ENCODE measurements around the gene IGF1R.
A peak's percentile ranks its signal among the peaks of the same experiment; 100 is the strongest.

Gene IGF1R

DNA sequence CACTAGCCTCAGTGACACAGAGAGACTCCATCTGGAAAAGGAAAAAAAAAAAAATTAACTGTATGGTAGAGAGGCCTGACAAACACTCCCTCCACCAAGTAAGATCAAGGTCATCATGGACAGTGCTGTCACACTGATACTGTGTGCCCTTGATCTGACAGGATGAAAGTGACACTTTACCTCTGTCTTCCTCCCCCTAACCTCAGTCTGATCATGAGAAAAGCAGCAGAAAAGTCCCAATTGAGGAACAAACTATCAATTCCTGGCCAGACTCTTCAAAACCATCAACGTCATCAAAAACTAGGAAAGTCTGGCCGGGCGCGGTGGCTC lies 332.5 kb downstream of the IGF1R start:
- no peak overlapping the region for H3K27ac ChIP-seq
- H3K4me1 ChIP-seq: peaks cover 4 to 46% (median 17%) of the 10 kb centered on the region in 10 experiments; a peak in 16 of 20 replicates
- H3K9me3 ChIP-seq (replicated peaks in 1 of 11): peaks cover 7 to 22% (median 9%) of the 10 kb centered on the region in 11 experiments
- peak overlapping the region in 6 of 11 experiments; percentile 0 to 24 (median 11); a peak in 2 of 22 replicates for H3K4me2 ChIP-seq
- no peak overlapping the region for H3K9ac ChIP-seq
- H4K20me1 ChIP-seq: no peaks in the 10 kb centered on the region
- no peak for TF ChIP-seq Cebpa-rat (IDR thresholded peaks at IDR 0.05)
- no peak overlapping the region for H3K4me3 ChIP-seq
- H3K36me3 ChIP-seq: no peaks in the 10 kb centered on the region
- H3K27me3 ChIP-seq: no peaks in the 10 kb centered on the region

DNA sequence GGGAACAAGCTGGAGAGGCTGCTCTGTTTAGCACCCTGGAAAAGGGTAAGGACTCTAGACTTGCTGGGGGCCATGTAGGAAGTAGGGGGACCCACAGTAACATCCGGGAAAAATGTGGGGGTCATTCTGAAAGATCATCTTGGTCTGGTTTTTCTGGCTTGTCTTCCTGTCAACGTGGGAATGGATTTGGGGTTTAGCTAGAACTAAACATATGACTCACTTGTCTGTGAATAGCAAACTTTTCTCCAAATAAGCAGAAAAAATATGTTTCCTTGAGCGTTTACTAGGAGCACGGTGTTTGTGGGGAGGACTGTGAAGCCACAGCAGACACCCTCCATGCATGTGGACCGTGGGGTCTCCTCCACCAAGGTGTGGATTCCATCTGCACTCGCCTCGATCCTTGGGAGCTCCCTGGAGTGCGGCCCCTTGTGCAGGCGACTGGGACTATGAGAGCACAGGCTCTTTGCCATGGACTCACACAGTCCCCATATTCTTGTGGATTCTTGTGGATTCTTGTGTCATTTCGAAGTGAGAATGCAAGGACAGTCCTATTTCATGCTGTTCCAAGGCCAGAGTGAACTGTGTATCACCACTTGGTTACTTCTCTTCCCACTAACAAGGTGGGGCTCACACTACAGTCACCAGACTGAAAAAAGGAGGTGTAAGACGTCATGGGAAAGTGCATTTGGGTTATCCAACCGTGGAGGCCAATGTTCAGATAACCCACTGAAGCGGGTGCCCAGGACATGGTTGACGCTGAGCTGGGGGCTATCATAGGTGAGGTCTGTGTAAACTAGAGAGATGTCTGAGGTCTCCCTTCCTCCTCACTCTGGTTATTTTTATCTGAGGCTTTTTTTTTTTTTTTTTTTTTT lies 333.7 kb downstream of the IGF1R start:
- peak overlapping the region in 2 of 11 experiments; percentile 11 to 20; a peak in 2 of 22 replicates for H3K27ac ChIP-seq
- no peak overlapping the region for H3K4me3 ChIP-seq
- no peaks in the 10 kb centered on the region for H4K20me1 ChIP-seq
- peaks cover 4 to 46% (median 17%) of the 10 kb centered on the region in 10 experiments; a peak in 16 of 20 replicates for H3K4me1 ChIP-seq
- peaks cover 19 to 34% (median 22%) of the 10 kb centered on the region in 11 experiments for H3K9me3 ChIP-seq (replicated peaks in 1 of 11)
- no peak overlapping the region for H3K9ac ChIP-seq
- TF ChIP-seq Cebpa-rat (IDR thresholded peaks at IDR 0.05): no peak
- H3K4me2 ChIP-seq: peak overlapping the region in 5 of 11 experiments; percentile 2 to 78 (median 58); a peak in 9 of 22 replicates
- no peaks in the 10 kb centered on the region for H3K27me3 ChIP-seq
- H3K36me3 ChIP-seq: no peaks in the 10 kb centered on the region

DNA sequence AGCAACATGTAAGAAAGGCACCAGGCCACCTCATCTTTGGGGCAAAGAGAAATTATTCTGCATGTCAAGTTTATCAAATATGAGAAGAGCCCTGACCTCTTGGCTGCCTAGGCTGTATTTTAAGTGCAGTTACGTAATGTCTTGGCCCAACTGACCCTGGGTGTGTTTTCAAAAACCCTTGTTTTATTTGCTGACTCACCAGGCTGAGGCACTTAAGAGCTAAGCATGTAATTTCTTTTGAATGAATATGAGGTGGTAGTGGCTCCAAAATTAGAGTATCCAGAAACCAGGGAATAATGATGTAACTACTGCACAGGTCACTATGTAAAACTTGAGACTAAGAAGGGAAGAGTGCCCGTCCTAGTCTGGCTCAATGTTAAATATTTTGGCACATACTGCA lies 335.0 kb downstream of the IGF1R start:
- peak overlapping the region in 2 of 11 experiments; percentile 6 to 12; a peak in 3 of 22 replicates for H3K27ac ChIP-seq
- peaks cover 26 to 37% (median 33%) of the 10 kb centered on the region in 11 experiments for H3K9me3 ChIP-seq (replicated peaks in 1 of 11)
- H3K4me3 ChIP-seq: no peak overlapping the region
- H3K36me3 ChIP-seq: no peaks in the 10 kb centered on the region
- peaks cover 4 to 46% (median 17%) of the 10 kb centered on the region in 10 experiments; a peak in 16 of 20 replicates for H3K4me1 ChIP-seq
- H3K27me3 ChIP-seq: no peaks in the 10 kb centered on the region
- TF ChIP-seq Cebpa-rat (IDR thresholded peaks at IDR 0.05): 0 out of 22 replicates have a peak, but pooled peaks of 1 of the 11 experiments have one; percentile 34
- H3K9ac ChIP-seq: no peak overlapping the region; a peak in 1 of 22 replicates
- H4K20me1 ChIP-seq: no peaks in the 10 kb centered on the region
- peak overlapping the region in 5 of 11 experiments; percentile 52 to 78 (median 70); a peak in 9 of 22 replicates for H3K4me2 ChIP-seq

DNA sequence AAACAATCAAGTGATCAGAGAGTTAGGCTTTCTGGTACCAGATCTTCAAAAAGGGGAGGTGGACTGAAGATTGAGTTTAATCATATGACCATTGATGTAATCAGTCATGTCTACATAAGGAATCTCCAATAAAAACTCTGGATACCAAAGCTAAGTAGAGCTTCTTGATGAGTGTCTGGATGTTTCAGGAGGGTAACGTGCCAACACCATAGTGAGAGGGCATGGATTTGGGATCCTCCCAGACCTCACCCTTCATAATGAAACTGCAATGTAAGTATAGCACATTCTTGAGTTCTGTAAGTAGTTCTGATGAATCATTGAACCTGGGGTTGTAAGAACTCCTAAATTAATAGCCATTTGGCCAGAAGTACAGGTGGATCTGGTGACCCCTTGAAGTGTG lies 337.9 kb downstream of the IGF1R start:
- no peak overlapping the region for H3K9ac ChIP-seq
- H3K4me2 ChIP-seq: no peak overlapping the region
- peaks cover 26 to 43% (median 35%) of the 10 kb centered on the region in 11 experiments for H3K9me3 ChIP-seq (replicated peaks in 1 of 11)
- H3K36me3 ChIP-seq: no peaks in the 10 kb centered on the region
- H4K20me1 ChIP-seq: no peaks in the 10 kb centered on the region
- no peak for TF ChIP-seq Cebpa-rat (IDR thresholded peaks at IDR 0.05)
- H3K27ac ChIP-seq: no peak overlapping the region
- no peaks in the 10 kb centered on the region for H3K27me3 ChIP-seq
- H3K4me3 ChIP-seq: no peak overlapping the region
- H3K4me1 ChIP-seq: peaks cover 0 to 34% (median 12%) of the 10 kb centered on the region in 10 experiments; a peak in 11 of 20 replicates

DNA sequence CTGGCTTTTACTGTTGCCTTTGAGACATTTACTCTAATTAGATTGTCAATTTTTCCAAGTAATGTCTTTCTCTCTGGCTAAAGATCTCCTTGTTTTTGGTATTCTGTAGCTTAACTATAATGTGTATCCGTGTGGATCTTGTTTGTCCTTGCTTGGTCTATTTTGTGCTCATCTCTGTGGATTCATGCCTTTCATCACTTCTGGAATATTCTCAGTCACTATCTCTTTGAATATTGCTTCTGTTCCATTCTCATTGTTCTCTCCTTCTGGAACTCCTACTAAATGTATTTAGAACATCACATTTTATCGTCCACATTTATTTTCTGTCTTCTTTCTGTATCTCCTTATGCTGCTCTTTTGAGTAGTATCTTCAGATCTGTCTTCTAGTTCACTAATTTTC lies 346.6 kb downstream of the IGF1R start:
- TF ChIP-seq Cebpa-rat (IDR thresholded peaks at IDR 0.05): no peak
- H3K27ac ChIP-seq: no peak overlapping the region
- H3K4me1 ChIP-seq: peaks cover 0 to 15% (median 6%) of the 10 kb centered on the region in 10 experiments; a peak in 12 of 20 replicates
- H4K20me1 ChIP-seq: no peaks in the 10 kb centered on the region
- peaks cover 6 to 23% (median 15%) of the 10 kb centered on the region in 11 experiments; a peak in 21 of 22 replicates for H3K9me3 ChIP-seq (replicated peaks in 1 of 11)
- H3K9ac ChIP-seq: no peak overlapping the region
- no peak overlapping the region for H3K4me3 ChIP-seq
- H3K4me2 ChIP-seq: no peak overlapping the region
- no peaks in the 10 kb centered on the region for H3K27me3 ChIP-seq
- H3K36me3 ChIP-seq: no peaks in the 10 kb centered on the region

DNA sequence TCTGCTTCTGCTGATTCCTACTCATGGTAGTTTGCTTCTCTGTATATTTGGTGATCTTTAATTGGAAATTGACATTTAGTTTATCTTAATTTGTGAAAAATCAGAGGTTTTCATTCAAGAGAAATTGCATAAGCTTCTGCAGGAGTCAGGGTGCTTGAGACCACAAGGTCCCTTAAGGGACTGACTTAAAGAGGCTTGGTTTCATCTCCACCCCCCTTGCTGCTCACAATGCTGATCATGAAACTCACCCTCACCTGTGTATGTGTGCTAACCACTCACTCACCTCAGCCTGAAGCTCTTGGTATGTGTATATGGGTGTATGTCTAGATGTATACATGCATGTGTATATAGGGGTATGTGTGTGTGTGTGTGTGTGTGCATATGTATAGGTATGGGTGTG lies 347.8 kb downstream of the IGF1R start:
- Histone ChIP-seq H3K36me3 (no peaks in the 10 kb centered on the region), H3K4me1 (peaks cover 0 to 15% (median 6%) of the 10 kb centered on the region in 10 experiments; a peak in 12 of 20 replicates)

DNA sequence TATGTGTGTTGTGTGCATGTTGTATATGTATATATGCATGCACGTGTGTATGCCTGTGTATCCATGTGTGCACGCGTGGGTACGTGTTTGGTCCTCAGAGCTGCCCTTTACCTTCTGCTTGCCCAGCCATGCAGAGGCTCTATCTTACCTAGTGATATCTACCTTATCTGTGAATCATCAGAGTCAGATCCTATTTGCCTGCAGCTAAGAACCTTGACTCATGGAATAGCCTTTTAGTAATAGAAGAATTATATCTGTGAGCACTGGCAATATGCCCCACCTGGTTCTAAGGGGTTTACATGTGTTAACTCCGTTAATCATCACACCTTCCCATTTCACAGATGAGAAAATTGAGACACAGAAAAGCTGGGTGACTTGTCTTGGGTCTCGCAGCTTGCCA lies 348.3 kb downstream of the IGF1R start:
- Histone ChIP-seq H3K36me3 (no peaks in the 10 kb centered on the region), H3K27me3 (no peaks in the 10 kb centered on the region), H3K4me3 (no peak overlapping the region), H3K27ac (no peak overlapping the region), H4K20me1 (no peaks in the 10 kb centered on the region), H3K4me1 (peaks cover 0 to 15% (median 6%) of the 10 kb centered on the region in 10 experiments; a peak in 12 of 20 replicates), H3K4me2 (no peak overlapping the region), H3K9me3 (replicated peaks in 1 of 11) (peaks cover 8 to 32% (median 19%) of the 10 kb centered on the region in 11 experiments; a peak in 21 of 22 replicates), H3K9ac (no peak overlapping the region)
- no peak for TF ChIP-seq Cebpa-rat (IDR thresholded peaks at IDR 0.05)

More for the DNA sequence above, 347.8 kb downstream of the IGF1R start:
- Histone ChIP-seq H3K4me3 (no peak overlapping the region), H3K27ac (no peak overlapping the region), H3K27me3 (no peaks in the 10 kb centered on the region), H3K4me2 (no peak overlapping the region), H3K9me3 (replicated peaks in 1 of 11) (peaks cover 8 to 32% (median 19%) of the 10 kb centered on the region in 11 experiments; a peak in 21 of 22 replicates), H4K20me1 (no peaks in the 10 kb centered on the region), H3K9ac (no peak overlapping the region)
- TF ChIP-seq Cebpa-rat (IDR thresholded peaks at IDR 0.05): no peak

DNA sequence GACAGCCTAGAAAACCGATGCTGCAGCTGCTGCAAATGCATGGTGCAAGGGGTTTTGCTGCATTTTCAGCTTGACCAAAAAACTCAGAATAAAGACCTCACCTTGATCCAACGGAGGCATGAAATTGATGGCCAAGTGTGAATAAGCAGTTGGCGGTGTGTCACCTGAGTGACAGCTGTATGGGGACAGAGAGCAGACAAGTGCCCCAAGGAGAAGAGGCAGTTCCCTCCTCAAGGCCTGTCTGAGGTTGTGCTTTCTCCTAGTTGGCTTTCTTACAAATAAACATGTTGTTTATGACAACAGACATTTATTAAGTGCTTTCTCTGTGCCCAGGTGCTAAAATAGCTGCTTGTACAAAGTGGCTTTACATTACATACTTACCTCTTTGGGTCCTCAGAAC lies 349.0 kb downstream of the IGF1R start:
- H4K20me1 ChIP-seq: no peaks in the 10 kb centered on the region
- no peak overlapping the region for H3K9ac ChIP-seq
- H3K4me1 ChIP-seq: peaks cover 0 to 15% (median 6%) of the 10 kb centered on the region in 10 experiments; a peak in 12 of 20 replicates
- H3K27ac ChIP-seq: no peak overlapping the region
- TF ChIP-seq Cebpa-rat (IDR thresholded peaks at IDR 0.05): no peak
- no peaks in the 10 kb centered on the region for H3K36me3 ChIP-seq
- H3K27me3 ChIP-seq: no peaks in the 10 kb centered on the region
- H3K4me3 ChIP-seq: no peak overlapping the region
- peak overlapping the region in 5 of 11 experiments; percentile 39 to 58 (median 55); a peak in 5 of 22 replicates for H3K4me2 ChIP-seq
- peaks cover 8 to 31% (median 19%) of the 10 kb centered on the region in 11 experiments; a peak in 21 of 22 replicates for H3K9me3 ChIP-seq (replicated peaks in 1 of 11)

DNA sequence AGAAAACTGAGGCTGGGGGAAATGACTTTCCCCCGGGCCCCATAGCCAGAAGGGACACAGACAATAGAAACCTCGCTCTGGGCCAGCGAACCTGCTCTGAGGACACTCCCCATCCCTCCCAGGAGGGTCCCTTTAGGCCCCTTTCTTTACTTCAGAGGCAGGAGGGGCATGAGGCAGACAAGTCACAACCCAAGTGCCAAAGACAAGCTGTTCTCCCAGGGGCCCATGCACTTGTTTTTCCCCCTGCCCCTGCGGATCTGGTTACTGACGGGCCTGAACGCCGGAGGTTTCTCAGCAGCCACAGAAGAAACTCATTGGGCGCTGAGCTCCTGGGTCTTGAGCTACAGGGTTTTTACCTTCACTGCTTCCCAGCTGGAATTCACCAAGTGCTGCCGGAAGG lies 349.4 kb downstream of the IGF1R start:
- H3K27me3 ChIP-seq: no peaks in the 10 kb centered on the region
- no peak for TF ChIP-seq Cebpa-rat (IDR thresholded peaks at IDR 0.05)
- peaks cover 0 to 15% (median 6%) of the 10 kb centered on the region in 10 experiments; a peak in 12 of 20 replicates for H3K4me1 ChIP-seq
- H3K9me3 ChIP-seq (replicated peaks in 1 of 11): peaks cover 8 to 31% (median 19%) of the 10 kb centered on the region in 11 experiments; a peak in 21 of 22 replicates
- no peaks in the 10 kb centered on the region for H3K36me3 ChIP-seq
- H3K27ac ChIP-seq: no peak overlapping the region
- peak overlapping the region in 7 of 11 experiments; percentile 20 to 58 (median 54); a peak in 13 of 22 replicates for H3K4me2 ChIP-seq
- no peaks in the 10 kb centered on the region for H4K20me1 ChIP-seq
- no peak overlapping the region for H3K9ac ChIP-seq
- H3K4me3 ChIP-seq: no peak overlapping the region

All from BLaER1 treated with 17β-estradiol and CSF1 and Interleukin-3, amounts not matched to agents 10 nM and 100 nM (cell line).